Measurements from ENCODE around the gene GLI2.

Gene GLI2

DNA sequence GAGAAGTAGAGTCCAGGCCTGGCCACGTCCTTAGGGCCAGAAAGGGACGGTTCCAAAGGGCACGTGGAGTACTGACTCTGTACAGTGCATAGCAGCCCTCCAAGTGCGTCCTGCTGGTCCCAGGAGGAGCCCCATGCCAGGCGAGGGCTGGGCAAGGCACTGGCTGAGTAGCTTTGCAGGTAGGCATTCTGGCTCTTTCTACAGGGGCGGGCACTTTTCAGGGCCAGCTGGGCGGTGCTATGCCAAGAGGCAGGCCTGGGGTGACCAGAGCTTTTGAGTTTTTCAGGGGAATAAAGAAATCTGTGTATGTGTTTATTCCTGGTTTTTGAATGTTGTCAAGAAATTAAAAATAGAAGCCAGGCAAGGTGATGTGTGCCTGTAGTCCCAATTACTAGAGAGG, 15.4 kb upstream of the GLI2 start:
- TF ChIP-seq, protein P1, sequence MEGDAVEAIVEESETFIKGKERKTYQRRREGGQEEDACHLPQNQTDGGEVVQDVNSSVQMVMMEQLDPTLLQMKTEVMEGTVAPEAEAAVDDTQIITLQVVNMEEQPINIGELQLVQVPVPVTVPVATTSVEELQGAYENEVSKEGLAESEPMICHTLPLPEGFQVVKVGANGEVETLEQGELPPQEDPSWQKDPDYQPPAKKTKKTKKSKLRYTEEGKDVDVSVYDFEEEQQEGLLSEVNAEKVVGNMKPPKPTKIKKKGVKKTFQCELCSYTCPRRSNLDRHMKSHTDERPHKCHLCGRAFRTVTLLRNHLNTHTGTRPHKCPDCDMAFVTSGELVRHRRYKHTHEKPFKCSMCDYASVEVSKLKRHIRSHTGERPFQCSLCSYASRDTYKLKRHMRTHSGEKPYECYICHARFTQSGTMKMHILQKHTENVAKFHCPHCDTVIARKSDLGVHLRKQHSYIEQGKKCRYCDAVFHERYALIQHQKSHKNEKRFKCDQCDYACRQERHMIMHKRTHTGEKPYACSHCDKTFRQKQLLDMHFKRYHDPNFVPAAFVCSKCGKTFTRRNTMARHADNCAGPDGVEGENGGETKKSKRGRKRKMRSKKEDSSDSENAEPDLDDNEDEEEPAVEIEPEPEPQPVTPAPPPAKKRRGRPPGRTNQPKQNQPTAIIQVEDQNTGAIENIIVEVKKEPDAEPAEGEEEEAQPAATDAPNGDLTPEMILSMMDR (conservative IDR thresholded peaks at IDR 0.05; ENCODE audit: low read length): no peak
- no peak for DNase-seq (ENCODE audit: low read depth)
- H3K4me3 ChIP-seq (ENCODE audit: low read length): no peak overlapping the region

DNA sequence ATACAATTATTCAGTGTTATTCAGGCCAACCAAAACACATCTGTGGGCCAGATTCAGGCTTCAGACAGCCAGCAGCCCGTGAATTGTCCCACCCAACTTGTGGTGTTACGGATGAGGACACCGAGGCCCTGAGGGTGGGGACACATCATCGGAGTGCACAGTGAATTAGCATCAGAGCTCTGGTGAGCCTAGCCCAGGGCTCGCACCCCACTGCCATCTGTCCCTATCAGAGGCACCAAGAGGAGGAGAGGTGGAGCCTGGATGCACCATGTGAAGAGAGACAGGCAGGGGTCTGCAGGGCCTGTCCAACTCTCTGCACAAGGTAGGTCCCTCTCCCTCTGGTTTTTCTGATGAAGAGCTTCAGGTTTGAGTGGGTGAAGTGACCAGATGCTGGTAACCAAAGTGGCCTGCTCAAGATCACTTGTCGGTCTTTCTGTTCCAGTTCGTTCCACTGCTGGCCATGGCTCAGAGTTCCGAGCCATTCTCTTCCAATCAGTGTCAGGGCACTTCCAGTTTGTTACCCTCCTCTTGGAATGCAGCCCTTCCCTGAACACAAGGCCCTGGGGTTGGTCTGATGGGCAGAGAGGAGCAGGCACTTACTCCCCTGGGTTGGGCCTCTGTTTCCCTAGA, 14.8 kb upstream of the GLI2 start:
- DNase-seq (ENCODE audit: low read depth): no peak
- TF ChIP-seq, protein P1 (conservative IDR thresholded peaks at IDR 0.05; ENCODE audit: low read length): no peak
- no peak overlapping the region for H3K4me3 ChIP-seq (ENCODE audit: low read length)

DNA sequence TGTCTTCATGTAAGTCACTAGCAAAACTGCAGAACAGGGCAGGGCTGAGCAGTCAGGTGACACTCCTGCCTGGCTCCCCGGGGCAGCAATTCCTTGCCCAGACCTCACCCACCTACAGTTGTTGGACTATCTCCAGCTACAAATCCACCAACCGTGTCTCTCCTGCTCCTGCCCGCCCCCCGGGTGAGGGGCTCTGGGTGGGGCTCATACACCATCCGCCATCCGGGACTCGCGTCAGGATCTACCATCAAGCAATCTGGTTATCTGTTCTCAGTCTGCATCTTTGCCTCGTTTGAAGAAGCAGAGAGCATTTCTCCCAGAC, 13.5 kb upstream of the GLI2 start:
- TF ChIP-seq, protein P1 (conservative IDR thresholded peaks at IDR 0.05; ENCODE audit: low read length): no peak
- no peak for DNase-seq (ENCODE audit: low read depth)
- H3K4me3 ChIP-seq (ENCODE audit: low read length): no peak overlapping the region

DNA sequence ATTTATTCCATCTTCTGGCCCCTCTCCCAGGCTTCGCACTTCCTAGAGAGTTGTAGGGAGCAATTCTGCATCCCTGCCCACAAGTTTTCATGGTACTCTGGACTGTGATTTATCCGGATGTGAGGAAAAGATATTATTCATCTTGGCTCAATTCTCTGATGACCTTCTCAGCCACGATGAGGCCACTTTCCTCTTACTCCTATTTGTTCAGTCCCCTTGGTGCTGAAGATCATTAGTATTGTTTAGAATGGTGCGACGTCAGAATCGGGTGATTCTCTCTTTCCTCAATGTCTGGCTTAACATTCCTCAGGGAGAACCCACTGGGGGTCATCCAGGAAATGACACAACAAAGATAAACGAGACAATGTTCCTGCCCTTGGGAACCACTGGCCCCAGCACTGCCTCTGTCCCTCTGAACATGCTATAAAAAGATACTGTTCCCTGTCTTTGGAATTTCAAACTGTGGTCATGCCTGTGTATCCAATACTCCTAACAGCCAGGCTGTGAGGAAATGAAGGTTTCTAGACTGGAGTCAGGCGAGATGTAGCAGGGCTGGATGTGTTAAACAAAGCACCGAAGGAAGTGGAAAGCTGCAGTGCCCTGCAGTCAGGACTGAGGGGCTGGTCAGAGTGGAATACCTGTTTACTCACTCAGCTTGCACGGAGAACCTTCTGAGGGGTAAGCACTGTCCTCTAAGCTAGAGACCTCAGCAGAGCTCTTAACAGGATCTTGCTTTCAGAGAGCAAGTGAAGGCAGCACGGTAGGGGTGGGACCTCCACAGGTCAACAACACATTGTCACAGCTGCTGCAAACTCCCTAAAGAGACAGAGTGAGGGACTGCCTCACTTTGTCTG, 12.9 kb upstream of the GLI2 start:
- TF ChIP-seq, protein P1 (conservative IDR thresholded peaks at IDR 0.05; ENCODE audit: low read length): no peak
- DNase-seq (ENCODE audit: low read depth): peak; percentile 56
- no peak overlapping the region for H3K4me3 ChIP-seq (ENCODE audit: low read length)

DNA sequence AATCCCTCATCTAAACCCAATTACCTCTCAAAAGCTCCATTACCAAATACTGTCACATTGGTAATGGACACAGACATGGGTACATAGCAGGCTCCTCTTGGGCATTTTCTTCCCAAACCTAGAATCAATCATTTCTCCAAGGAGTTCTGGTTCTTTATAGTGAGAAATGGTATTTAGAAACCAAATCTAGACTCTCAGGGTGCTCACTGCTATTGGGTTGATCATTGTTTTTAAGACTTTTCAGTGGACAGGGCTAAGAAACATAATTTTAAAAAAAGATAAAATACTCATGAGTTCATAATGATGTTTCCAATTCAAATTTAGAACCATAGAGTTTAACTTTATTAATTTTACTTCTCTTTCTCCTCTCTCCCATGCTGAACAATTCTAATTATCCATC, 9.4 kb upstream of the GLI2 start:
- DNase-seq (ENCODE audit: low read depth): no peak

DNA sequence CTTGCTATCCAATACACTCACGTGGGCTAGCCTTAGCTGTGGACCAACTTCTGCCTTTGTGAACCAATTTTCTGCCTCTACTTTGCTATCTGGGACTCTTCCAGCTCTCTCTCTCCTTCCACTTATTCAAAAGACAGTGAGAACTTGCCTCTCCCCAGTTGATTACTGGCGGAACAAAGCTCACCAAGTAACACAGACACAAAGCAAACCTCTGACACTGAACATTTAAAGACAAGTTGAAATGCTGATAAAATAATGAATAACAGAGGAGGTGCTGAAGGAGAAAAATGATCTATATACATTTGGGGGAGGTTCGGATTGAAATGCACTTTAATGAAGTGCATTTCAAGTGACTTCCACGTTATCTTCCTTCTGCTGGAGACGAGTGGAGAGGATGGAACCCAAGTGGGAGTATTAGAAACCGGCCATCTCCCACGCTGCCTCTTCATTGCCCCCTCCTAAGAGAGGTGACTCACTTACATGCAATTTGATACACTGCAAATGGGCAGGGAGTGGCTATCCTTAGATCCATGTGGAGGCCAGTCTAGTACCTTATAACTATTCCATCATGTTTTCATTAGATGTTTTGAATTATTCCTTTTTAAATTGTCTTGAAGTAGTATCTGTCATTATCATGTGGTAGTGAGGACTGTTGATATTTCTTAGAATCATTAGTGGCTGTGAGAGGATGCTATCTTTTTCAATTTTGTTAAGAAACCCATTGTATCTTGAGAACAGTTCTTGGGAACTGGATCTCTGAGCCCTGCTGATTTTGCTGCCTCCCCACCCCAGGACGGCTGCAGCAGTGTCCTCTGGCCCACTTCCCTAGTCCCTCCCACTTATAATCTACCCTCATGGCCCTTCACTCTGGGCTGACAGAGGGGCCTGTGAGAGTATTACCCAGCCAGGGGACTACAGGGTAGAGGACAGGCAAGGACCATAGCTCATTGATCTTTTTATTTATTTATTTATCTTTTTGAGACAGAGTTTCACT, 6.0 kb upstream of the GLI2 start:
- H3K4me3 ChIP-seq (ENCODE audit: low read length): no peak overlapping the region
- TF ChIP-seq, protein P1 (conservative IDR thresholded peaks at IDR 0.05; ENCODE audit: low read length): no peak
- DNase-seq (ENCODE audit: low read depth): peak; percentile 84

More for the DNA sequence above, 9.4 kb upstream of the GLI2 start:
- H3K4me3 ChIP-seq (ENCODE audit: low read length): no peak overlapping the region
- TF ChIP-seq, protein P1 (conservative IDR thresholded peaks at IDR 0.05; ENCODE audit: low read length): no peak
